Neutrophil (primary cell): ENCODE measurements around the gene NXPH3.

Experiments used
- H3K27ac ChIP-seq: fragments of 200-600 bp; sonication (generic); 2 replicates; pipeline ENCODE4 v1.5.1; 2016; ENCODE audit warnings: mild to moderate bottlenecking, moderate library complexity
- H3K27me3 ChIP-seq: fragments of 200-600 bp; sonication (generic); 2 replicates; pipeline ENCODE4 v1.6.0; 2016; ENCODE audit warnings: mild to moderate bottlenecking
- H3K36me3 ChIP-seq: fragments of 200-600 bp; sonication (generic); 2 replicates; pipeline ENCODE4 v1.5.1; 2017
- H3K4me1 ChIP-seq, 2 experiments: fragments of 200-600 bp in 1 of 2; sonication (generic) in 1 of 2; 1 replicate in 1 of 2; 2 replicates in 1 of 2; pipeline versions ENCODE4 v1.5.1 to v1.6.1; 2013 to 2016; ENCODE audit warnings: low read depth in 1 of 2, low read length in 1 of 2, mild to moderate bottlenecking in 1 of 2, moderate library complexity in 1 of 2; ENCODE audit not compliant: control insufficient read depth in 1 of 2, insufficient read depth in 1 of 2
- H3K4me3 ChIP-seq, 2 experiments: fragments of 200-600 bp in 1 of 2; sonication (generic) in 1 of 2; 1 replicate in 1 of 2; 2 replicates in 1 of 2; pipeline ENCODE4 v1.5.1; 2013 to 2016; ENCODE audit warnings: low read depth in 1 of 2, low read length in 1 of 2, mild to moderate bottlenecking in 1 of 2, moderate library complexity in 1 of 2
- H3K9me3 ChIP-seq: fragments of 200-600 bp; sonication (generic); 2 replicates; pipeline ENCODE4 v1.5.1; 2016
- TF ChIP-seq, protein P1 (sequence below): fragments of 200-600 bp; sonication (generic); IDR thresholded peaks from 2 replicates; pipeline ENCODE4 v1.5.1; 2016; ENCODE audit warnings: antibody characterized with exemption

The NXPH3 gene

DNA sequence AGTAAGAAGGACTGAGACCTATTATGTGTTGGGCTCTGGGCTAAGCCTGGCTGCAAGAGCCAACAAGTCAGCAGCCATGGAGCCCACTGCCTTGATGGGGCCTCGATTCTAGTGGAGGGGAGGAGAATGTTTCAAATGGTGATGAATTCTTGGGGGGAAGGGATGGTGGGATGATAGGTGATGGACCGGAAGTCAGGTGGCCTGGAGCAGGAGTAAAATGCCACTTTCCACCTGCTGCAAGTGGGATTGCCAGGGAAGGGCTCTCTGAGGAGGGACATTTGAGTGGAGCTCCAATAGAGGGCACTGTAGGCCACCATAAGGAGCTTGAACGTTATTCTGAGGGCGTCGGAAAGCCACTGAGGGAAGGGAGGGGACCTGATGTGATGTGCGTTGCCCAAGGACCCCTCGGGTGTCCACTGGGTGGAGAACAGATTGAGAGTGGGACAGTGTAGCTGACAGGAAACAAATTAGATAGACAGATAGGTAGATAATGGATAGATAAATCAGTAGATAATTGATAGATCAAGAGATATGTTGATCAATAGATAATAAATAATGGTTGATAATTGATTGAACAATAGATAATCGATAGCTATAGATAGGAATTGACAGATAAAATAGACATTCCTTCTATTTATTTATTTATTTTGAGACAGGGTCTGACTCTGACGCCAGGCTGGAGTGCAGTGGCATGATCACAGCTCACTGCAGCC lies 18.2 kb upstream of the NXPH3 start:
- Histone ChIP-seq H3K36me3 (no peaks in the 10 kb centered on the region), H3K9me3 (no peaks in the 10 kb centered on the region), H3K4me1 (peaks cover 4% of the 10 kb centered on the region in 2 experiments), H3K27me3 (peaks cover 22% of the 10 kb centered on the region), H3K4me3 (no peak overlapping the region), H3K27ac (no peak overlapping the region)
- TF ChIP-seq, protein P1, sequence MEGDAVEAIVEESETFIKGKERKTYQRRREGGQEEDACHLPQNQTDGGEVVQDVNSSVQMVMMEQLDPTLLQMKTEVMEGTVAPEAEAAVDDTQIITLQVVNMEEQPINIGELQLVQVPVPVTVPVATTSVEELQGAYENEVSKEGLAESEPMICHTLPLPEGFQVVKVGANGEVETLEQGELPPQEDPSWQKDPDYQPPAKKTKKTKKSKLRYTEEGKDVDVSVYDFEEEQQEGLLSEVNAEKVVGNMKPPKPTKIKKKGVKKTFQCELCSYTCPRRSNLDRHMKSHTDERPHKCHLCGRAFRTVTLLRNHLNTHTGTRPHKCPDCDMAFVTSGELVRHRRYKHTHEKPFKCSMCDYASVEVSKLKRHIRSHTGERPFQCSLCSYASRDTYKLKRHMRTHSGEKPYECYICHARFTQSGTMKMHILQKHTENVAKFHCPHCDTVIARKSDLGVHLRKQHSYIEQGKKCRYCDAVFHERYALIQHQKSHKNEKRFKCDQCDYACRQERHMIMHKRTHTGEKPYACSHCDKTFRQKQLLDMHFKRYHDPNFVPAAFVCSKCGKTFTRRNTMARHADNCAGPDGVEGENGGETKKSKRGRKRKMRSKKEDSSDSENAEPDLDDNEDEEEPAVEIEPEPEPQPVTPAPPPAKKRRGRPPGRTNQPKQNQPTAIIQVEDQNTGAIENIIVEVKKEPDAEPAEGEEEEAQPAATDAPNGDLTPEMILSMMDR = no peak

GRCh38 chr17:49564638-49565037 lies 11.0 kb upstream of the NXPH3 start:
- Histone ChIP-seq H3K4me1 (peaks cover 9 to 12% of the 10 kb centered on the region in 2 experiments), H3K4me3 (no peak overlapping the region), H3K36me3 (no peaks in the 10 kb centered on the region), H3K27ac (no peak overlapping the region), H3K9me3 (no peaks in the 10 kb centered on the region), H3K27me3 (peaks cover 49% of the 10 kb centered on the region)
- TF ChIP-seq, protein P1 = no peak

GRCh38 chr17:49565948-49566491 lies 9.7 kb upstream of the NXPH3 start:
- H3K27me3 ChIP-seq = peaks cover 57% of the 10 kb centered on the region
- H3K36me3 ChIP-seq = no peaks in the 10 kb centered on the region
- no peaks in the 10 kb centered on the region for H3K9me3 ChIP-seq
- H3K4me3 ChIP-seq = no peak overlapping the region
- TF ChIP-seq, protein P1 = no peak
- peaks cover 13 to 19% of the 10 kb centered on the region in 2 experiments for H3K4me1 ChIP-seq
- H3K27ac ChIP-seq = no peak overlapping the region

DNA sequence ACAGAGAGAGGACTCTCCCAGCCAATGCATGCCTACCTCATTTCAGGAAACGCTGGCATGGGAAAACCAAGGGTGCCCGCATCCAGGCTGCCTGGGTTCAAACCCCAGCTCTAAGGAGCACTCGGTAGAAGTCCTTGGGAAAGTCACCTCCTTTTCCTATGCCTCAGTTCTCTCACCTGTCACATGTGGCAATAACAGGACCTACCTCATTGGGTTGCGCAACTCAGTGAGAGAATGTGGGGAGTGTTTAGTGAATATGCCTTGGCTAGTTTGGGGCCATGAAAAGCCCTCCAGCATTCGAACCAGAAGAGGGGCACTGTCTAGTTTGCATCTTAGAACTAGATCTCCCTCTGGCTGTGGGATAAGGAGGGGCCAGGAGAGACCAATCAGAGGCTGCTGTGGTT lies 9.0 kb upstream of the NXPH3 start:
- Histone ChIP-seq H3K27me3 (peaks cover 63% of the 10 kb centered on the region), H3K36me3 (no peaks in the 10 kb centered on the region), H3K4me1 (peaks cover 13 to 19% of the 10 kb centered on the region in 2 experiments), H3K4me3 (no peak overlapping the region), H3K9me3 (no peaks in the 10 kb centered on the region), H3K27ac (no peak overlapping the region)
- TF ChIP-seq, protein P1 = no peak

- Histone ChIP-seq H3K4me3 (no peak overlapping the region), H3K27me3 (peaks cover 68% of the 10 kb centered on the region), H3K4me1 (peaks cover 13 to 19% of the 10 kb centered on the region in 2 experiments), H3K27ac (no peak overlapping the region), H3K9me3 (no peaks in the 10 kb centered on the region), H3K36me3 (no peaks in the 10 kb centered on the region)
- TF ChIP-seq, protein P1 = no peak
Observed at GRCh38 chr17:49567104-49567521, 8.6 kb upstream of the NXPH3 start.
